B cell (primary cell): ENCODE data around the gene DDX28. TPM values are rescaled to one million over a fixed set of nuclear protein-coding genes. Genes with fewer than 3 reads are reported as not detected.

Experiments
- ATAC-seq: fragments of 200-7000 bp; cut with Tn5 transposase; one replicate; pipeline ENCODE4 v1.10.0; 2021; ENCODE audit warnings: low read depth, mild to moderate bottlenecking, moderate number of reproducible peaks, moderate library complexity
- CTCF ChIA-PET: fragments of 350-600 bp; sonication (Branson Sonifier 250); formaldehyde crosslinking; loops from one replicate; lab custom pipeline; 2021; ENCODE audit warnings: antibody characterized with exemption, inconsistent platforms; lab: Charles Lee
- POLR2A ChIA-PET: fragments of 350-600 bp; sonication (Branson Sonifier 250); formaldehyde crosslinking; loops from one replicate; lab custom pipeline; 2021; ENCODE audit warnings: antibody characterized with exemption; lab: Charles Lee
- DNase-seq: peaks from one replicate; pipeline ENCODE4 v3.0.0; 2013
- H2AFZ ChIP-seq: 2 replicates; pipeline ENCODE4 v1.6.1; 2012; ENCODE audit warnings: mild to moderate bottlenecking, low read depth, low read length; ENCODE audit not compliant: insufficient read depth, poor library complexity, severe bottlenecking
- H3K27ac ChIP-seq, 2 donors: 1 replicate in 1 of 2; 2 replicates in 1 of 2; pipeline ENCODE4 v1.5.1; 2012 to 2013; ENCODE audit warnings: low read length in 2 of 2, mild to moderate bottlenecking in 2 of 2, moderate library complexity in 1 of 2
- H3K27me3 ChIP-seq, 4 experiments: fragments of 200-600 bp in 1 of 4; sonication (generic) in 1 of 4; replicated peaks in 1 of 4; 1 replicate in 2 of 4; 2 replicates in 2 of 4; pipeline versions ENCODE4 v1.6.1 to v1.7.0; 2013 to 2016; ENCODE audit warnings: low read length in 3 of 4, mild to moderate bottlenecking in 2 of 4, mixed read lengths in 1 of 4, moderate library complexity in 1 of 4; ENCODE audit not compliant: insufficient read depth in 4 of 4, control insufficient read depth in 3 of 4; ENCODE audit errors: control extremely low read depth in 1 of 4
- H3K36me3 ChIP-seq, 2 experiments: replicated peaks in 1 of 2; 1 replicate in 1 of 2; 2 replicates in 1 of 2; pipeline versions ENCODE4 v1.6.1 to v1.7.1; 2013; ENCODE audit warnings: low read length in 1 of 2; ENCODE audit not compliant: insufficient read depth in 2 of 2, control insufficient read depth in 1 of 2; ENCODE audit errors: control extremely low read depth in 1 of 2, extremely low read depth in 1 of 2
- H3K4me1 ChIP-seq, 2 donors: fragments of 200-600 bp in 1 of 2; sonication (generic) in 1 of 2; 1 replicate in 1 of 2; 2 replicates in 1 of 2; pipeline versions ENCODE4 v1.5.1 to v1.6.1; 2013 to 2017; ENCODE audit warnings: low read length in 2 of 2; ENCODE audit not compliant: control insufficient read depth in 2 of 2, insufficient read depth in 2 of 2
- H3K4me2 ChIP-seq: replicated peaks from 2 replicates; pipeline ENCODE3; 2012; ENCODE audit warnings: mild to moderate bottlenecking, low read depth, low read length; ENCODE audit not compliant: poor library complexity, severe bottlenecking
- H3K4me3 ChIP-seq, 5 experiments: fragments of 200-600 bp in 1 of 5; sonication (generic) in 1 of 5; 1 replicate in 3 of 5; 2 replicates in 2 of 5; pipeline versions ENCODE4 v1.5.1 to v1.7.0; 2011 to 2016; ENCODE audit warnings: low read length in 4 of 5, mild to moderate bottlenecking in 4 of 5, low read depth in 2 of 5, control low read depth in 1 of 5, moderate library complexity in 1 of 5; ENCODE audit not compliant: insufficient read depth in 1 of 5; ENCODE audit errors: control extremely low read depth in 1 of 5, extremely low read depth in 1 of 5
- H3K79me2 ChIP-seq: fragments of 200-600 bp; sonication (generic); one replicate; pipeline ENCODE4 v1.6.0; 2016; ENCODE audit warnings: low read length; ENCODE audit not compliant: control insufficient read depth, insufficient read depth
- H3K9ac ChIP-seq: fragments of 200-600 bp; sonication (generic); 2 replicates; pipeline ENCODE4 v1.6.1; 2017; ENCODE audit warnings: mild to moderate bottlenecking, low read length, moderate library complexity
- H3K9me3 ChIP-seq, 3 donors: one replicate each; pipeline versions ENCODE4 v1.6.1 to v1.7.1; 2013; ENCODE audit warnings: low read length in 2 of 3; ENCODE audit not compliant: control insufficient read depth in 2 of 3, insufficient read depth in 1 of 3; ENCODE audit errors: control extremely low read depth in 1 of 3
- H4K20me1 ChIP-seq: 2 replicates; pipeline ENCODE4 v1.6.0; 2012; ENCODE audit warnings: mild to moderate bottlenecking, low read length; ENCODE audit not compliant: insufficient read depth, control insufficient read depth, poor library complexity, severe bottlenecking
- H3K27ac Mint-ChIP-seq: one replicate; pipeline ENCODE4 v1.8.0; 2021; ENCODE audit warnings: mixed read lengths
- H3K27me3 Mint-ChIP-seq: one replicate; pipeline ENCODE4 v1.8.0; 2021; ENCODE audit warnings: mixed read lengths
- H3K4me1 Mint-ChIP-seq: one replicate; pipeline ENCODE4 v1.8.0; 2021; ENCODE audit warnings: mixed read lengths
- H3K4me3 Mint-ChIP-seq: one replicate; pipeline ENCODE4 v1.8.0; 2021; ENCODE audit warnings: mixed read lengths
- H3K9me3 Mint-ChIP-seq: one replicate; pipeline ENCODE4 v1.8.0; 2022; ENCODE audit warnings: mixed read lengths; ENCODE audit not compliant: insufficient read depth
- EZH2 ChIP-seq: IDR thresholded peaks from 2 replicates; pipeline ENCODE4 v1.6.1; 2012; ENCODE audit warnings: borderline replicate concordance, low read depth, mild to moderate bottlenecking, moderate library complexity, low read length; ENCODE audit not compliant: insufficient read depth, poor library complexity, severe bottlenecking
- WGBS: methylation state at CpG from one replicate; pipeline ENCODE4 v1.1.5; 2013; ENCODE audit warnings: missing lambda C conversion rate; ENCODE audit not compliant: insufficient coverage; 5-methylcytosine and 5-hydroxymethylcytosine counted together
- intact Hi-C: fragments of 100-400 bp; cut with micrococcal nuclease; formaldehyde crosslinking; loops from one replicate; pipeline ENCODE4 v1.10.0; 2022
- polyA plus RNA-seq: library from polyadenylated mRNA; depleted of rRNA; stranded (reverse); fragments of >200 nt; gene quantifications from 2 replicates; pipeline ENCODE4 v1.2.3, GENCODE V29; 2012
- total RNA-seq, 2 donors: library from RNA; stranded (reverse); fragments of 120-200 nt in 1 of 2; gene quantifications; 1 replicate in 1 of 2; 2 replicates in 1 of 2; pipeline versions ENCODE4 v1.2.3 to v1.2.4, GENCODE V29; 2013 to 2022
- TF ChIP-seq, protein P1 (sequence below): fragments of 200-600 bp; IDR thresholded peaks from one replicate; pipeline ENCODE4 v1.8.0; 2022; ENCODE audit warnings: antibody characterized with exemption, mild to moderate bottlenecking

Gene DDX28
- total and polyA plus RNA-seq, 2 donors (not counting 1 experiment from before 2014, with no cell fraction given): 8.0 to 20.2 TPM

DNA sequence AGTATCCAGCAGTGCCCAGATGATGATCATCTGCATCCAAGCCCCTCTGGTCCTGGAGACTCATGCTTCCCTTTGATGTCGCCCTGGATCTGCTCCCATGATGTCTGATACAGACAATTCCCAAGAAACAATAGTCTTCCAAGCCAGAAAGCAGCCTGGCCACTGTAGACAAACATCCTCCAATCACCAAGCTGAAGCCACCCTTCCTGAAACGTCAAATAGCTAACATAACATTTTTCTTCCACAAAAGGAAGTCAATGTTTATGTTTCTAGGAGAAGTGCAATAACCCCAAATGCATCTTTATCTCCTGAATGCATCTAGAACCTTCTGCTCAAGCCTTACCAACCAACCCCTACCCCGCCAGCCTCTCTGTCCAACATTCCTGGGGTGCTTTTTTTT is 22.6 kb downstream of the DDX28 start:
- WGBS: 74% methylated on average over 2 of the region's 3 CpGs
- intact Hi-C loops: no loop called here
- Histone ChIP-seq H3K4me2 (peak overlapping the region; percentile 70), H3K9ac (peak overlapping the region; percentile 66), H3K79me2 (peaks cover 33% of the 10 kb centered on the region), H3K9me3 (peaks cover 0 to 14% (median 0%) of the 10 kb centered on the region in 3 donors), H3K27me3 (no peaks in the 10 kb centered on the region), H2AFZ (peak overlapping the region; percentile 55), H3K27ac (peak overlapping the region; percentile 73 to 76), H3K36me3 (peaks cover 0 to 3% of the 10 kb centered on the region in 2 experiments), H4K20me1 (no peaks in the 10 kb centered on the region), H3K4me3 (peak overlapping the region in 2 of 5 experiments; percentile 21 to 64), H3K4me1 (peaks cover 57 to 72% of the 10 kb centered on the region in 2 donors)
- DNase-seq: no peak
- H3K9me3 Mint-ChIP-seq: no peaks in the 10 kb centered on the region
- no peaks in the 10 kb centered on the region for H3K27me3 Mint-ChIP-seq
- peak overlapping the region; percentile 91 for H3K4me3 Mint-ChIP-seq
- TF ChIP-seq EZH2: no peak
- TF ChIP-seq, protein P1, sequence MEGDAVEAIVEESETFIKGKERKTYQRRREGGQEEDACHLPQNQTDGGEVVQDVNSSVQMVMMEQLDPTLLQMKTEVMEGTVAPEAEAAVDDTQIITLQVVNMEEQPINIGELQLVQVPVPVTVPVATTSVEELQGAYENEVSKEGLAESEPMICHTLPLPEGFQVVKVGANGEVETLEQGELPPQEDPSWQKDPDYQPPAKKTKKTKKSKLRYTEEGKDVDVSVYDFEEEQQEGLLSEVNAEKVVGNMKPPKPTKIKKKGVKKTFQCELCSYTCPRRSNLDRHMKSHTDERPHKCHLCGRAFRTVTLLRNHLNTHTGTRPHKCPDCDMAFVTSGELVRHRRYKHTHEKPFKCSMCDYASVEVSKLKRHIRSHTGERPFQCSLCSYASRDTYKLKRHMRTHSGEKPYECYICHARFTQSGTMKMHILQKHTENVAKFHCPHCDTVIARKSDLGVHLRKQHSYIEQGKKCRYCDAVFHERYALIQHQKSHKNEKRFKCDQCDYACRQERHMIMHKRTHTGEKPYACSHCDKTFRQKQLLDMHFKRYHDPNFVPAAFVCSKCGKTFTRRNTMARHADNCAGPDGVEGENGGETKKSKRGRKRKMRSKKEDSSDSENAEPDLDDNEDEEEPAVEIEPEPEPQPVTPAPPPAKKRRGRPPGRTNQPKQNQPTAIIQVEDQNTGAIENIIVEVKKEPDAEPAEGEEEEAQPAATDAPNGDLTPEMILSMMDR: no peak
- H3K27ac Mint-ChIP-seq: peak overlapping the region; percentile 94
- ChIA-PET POLR2A (interaction anchor here (0.7 to 3.5 kb wide), 6 partner anchors 13 to 91 kb away, joined by 3 to 27 read pairs (median 5); partner anchors contain the start of genes DDX28, DUS2 and PSMB10), CTCF (interaction anchor here (0.6 to 28.7 kb wide), 6 partner anchors 9 to 479 kb away, joined by 3 to 320 read pairs (median 4); partner anchors contain the start of genes DDX28 and DUS2)
- peaks cover 65% of the 10 kb centered on the region for H3K4me1 Mint-ChIP-seq
- no peak for ATAC-seq

DNA sequence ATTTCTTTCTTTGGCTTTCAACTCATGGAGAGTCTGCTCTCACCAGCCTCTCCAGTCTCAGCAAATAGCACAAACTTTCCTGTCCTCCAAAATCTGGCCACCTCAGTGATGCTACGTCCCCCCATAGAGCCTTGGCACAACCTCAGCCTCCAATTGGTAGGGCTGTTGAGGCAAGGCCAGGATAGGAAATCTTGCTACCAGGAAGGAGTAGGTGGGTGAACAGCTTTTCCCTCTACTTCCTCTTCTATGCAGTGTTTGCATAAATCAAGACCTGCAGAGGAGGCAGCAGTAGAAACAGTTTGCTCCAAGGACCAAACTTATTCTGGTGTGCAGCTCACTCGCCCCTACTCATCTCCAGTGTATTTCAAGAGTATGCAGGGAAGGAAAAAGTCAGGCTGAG is 23.0 kb downstream of the DDX28 start:
- H2AFZ ChIP-seq: peak overlapping the region; percentile 55
- Mint-ChIP-seq H3K9me3 (no peaks in the 10 kb centered on the region), H3K27ac (peak overlapping the region; percentile 94), H3K4me1 (peaks cover 66% of the 10 kb centered on the region), H3K27me3 (no peaks in the 10 kb centered on the region), H3K4me3 (peak overlapping the region; percentile 91)
- peaks cover 33% of the 10 kb centered on the region for H3K79me2 ChIP-seq
- intact Hi-C loops: loop anchor here (2.0 kb wide), 1 partner anchor 289 kb away; no protein-coding TSS in a partner anchor
- ChIA-PET CTCF (interaction anchor here (0.9 to 28.7 kb wide), 5 partner anchors 9 to 478 kb away, joined by 3 to 320 read pairs (median 4); partner anchors contain the start of genes DDX28 and DUS2), POLR2A (interaction anchor here (0.7 to 3.5 kb wide), 6 partner anchors 13 to 92 kb away, joined by 3 to 27 read pairs (median 5); partner anchors contain the start of genes DDX28, DUS2 and PSMB10)
- no peaks in the 10 kb centered on the region for H4K20me1 ChIP-seq
- H3K36me3 ChIP-seq: peaks cover 0 to 5% of the 10 kb centered on the region in 2 experiments
- TF ChIP-seq EZH2: no peak
- TF ChIP-seq, protein P1: no peak
- peak overlapping the region; percentile 73 to 76 for H3K27ac ChIP-seq
- ATAC-seq: peak; percentile 19
- peak overlapping the region in 4 of 5 experiments; percentile 21 to 85 (median 58) for H3K4me3 ChIP-seq
- peak overlapping the region; percentile 70 for H3K4me2 ChIP-seq
- peak overlapping the region; percentile 66 for H3K9ac ChIP-seq
- no peaks in the 10 kb centered on the region for H3K27me3 ChIP-seq
- 0% methylated on average over 1 of the region's 2 CpGs for WGBS
- peaks cover 57 to 72% of the 10 kb centered on the region in 2 donors for H3K4me1 ChIP-seq
- DNase-seq: peak; percentile 60
- H3K9me3 ChIP-seq: peaks cover 0 to 14% (median 0%) of the 10 kb centered on the region in 3 donors
